NCI-H345 treated with DMSO at 0.1 percent for 48 hours (cell line): Measurements from ENCODE around the gene EXOC6B.
A peak's percentile ranks its signal among the peaks of the same experiment; 100 is the strongest.

Experiments
- DNase-seq: peaks from one replicate; lab custom pipeline; 2025; ENCODE audit not compliant: unreplicated experiment; lab: John Stamatoyannopoulos, UW

EXOC6B gene

DNA sequence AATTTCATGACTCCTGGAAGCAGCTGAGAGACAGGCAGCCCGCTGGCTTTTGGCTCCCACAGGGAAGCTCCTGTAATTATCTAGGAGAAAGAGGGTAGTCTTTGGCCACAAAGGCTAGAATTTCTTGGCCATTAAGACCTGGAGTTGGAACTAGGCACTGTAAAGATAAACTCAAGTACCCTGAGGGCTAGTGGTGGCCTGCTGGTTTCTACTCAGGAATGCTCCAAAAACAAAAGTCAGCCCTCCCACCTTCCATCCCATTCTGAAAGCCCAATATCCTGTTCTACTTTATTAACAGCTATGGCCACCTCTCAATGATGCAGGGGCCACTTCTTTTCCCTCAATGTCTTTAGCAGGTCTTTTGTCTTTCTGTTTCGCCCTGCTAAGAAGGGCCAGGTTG lies 644.2 kb downstream of the EXOC6B start:
- no peak for DNase-seq

DNA sequence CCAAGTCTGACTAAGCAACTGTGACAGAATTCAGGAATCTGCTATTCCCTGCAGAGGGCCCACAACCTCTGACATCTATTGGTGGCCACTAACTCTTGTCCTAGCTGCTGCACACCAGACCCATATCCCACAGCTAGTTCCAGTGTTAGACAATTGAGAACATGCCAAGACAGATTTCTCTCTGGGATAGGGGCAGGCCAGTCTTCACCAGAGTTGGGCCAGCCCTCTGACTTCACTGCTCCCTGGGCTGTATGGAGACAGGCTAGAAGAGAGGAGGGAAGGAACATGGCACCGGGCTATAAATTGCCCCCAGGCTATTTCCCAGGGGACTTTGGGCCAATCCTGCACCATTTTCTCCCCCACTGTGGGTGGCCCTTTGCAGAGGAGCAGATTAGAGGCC lies 645.5 kb downstream of the EXOC6B start:
- no peak for DNase-seq

DNA sequence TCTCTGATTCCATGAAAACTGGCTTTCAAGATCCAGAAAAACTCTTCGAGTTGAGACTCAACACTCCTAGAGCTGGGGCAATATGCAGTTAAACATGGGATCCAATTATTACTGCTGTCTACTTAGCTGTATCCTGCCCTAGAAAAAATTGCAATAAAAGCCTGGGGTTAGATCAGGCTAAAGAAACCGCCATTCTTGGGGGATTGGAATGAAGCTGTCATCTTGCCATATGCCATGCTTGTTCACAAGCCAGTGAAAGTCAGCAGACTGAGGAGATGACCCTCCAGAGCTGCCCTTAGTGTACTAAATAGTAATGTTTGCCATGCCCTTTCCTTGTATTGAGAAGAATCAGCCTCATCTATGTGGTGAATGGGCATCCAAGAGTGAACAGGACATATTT lies 647.3 kb downstream of the EXOC6B start:
- no peak for DNase-seq

- no peak for DNase-seq
These were observed 649.6 kb downstream of the EXOC6B start for GRCh38 chr2:72176281-72176680.

DNA sequence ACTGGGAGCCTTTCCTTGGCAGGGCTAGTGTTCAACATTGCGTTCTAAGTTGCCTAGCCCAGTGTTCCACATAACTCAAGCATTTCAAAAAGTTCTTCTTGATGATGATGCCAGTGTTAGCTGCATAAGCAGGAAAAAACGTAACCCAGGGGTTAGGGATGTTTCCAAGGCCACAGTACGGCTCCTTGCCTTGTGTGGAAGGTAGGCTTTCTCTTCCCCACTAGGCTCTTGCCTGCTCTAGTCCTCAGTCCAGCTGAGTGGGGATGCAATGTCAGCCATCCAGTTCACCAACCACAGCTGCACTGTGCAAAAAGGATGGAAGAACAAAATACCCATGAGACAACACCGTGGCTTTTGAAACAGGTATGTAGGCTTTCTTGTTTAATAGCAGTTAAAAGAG lies 650.2 kb downstream of the EXOC6B start:
- no peak for DNase-seq

DNA sequence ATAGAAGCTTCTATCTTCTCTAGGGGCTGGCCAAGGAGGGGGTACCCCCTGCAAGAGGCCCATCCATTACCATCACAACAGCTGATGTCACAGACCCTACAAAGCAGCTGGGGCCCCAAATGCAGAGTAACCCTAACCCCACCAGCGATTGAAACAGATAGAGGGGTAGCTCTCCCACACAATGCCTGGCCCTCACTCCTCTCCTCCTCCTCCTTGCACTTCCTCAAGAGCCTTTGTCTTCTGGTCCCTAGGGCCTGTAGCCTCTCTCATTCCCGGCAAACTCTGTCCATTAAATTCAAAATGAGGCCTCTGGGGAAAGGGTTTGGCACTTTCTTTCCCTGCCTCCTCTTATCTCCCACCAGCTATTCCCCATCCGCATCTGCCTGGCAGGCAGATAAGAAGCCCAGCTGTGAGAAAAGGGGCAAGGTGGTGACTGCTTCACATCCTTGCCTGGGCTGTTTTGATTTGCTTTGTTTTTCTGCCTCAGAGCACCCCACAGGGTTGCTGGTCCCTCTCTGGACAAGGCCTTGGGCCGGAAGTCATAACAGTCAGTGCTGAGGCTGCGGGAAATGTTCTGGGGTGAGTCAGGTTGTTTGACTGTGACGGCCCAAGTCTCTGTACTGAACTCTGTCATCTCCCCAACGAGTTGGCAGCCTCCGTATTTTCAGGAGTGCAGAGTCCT lies 652.1 kb downstream of the EXOC6B start:
- DNase-seq = no peak

GRCh38 chr2:72172478-72172877 lies 653.4 kb downstream of the EXOC6B start:
- DNase-seq = no peak

DNA sequence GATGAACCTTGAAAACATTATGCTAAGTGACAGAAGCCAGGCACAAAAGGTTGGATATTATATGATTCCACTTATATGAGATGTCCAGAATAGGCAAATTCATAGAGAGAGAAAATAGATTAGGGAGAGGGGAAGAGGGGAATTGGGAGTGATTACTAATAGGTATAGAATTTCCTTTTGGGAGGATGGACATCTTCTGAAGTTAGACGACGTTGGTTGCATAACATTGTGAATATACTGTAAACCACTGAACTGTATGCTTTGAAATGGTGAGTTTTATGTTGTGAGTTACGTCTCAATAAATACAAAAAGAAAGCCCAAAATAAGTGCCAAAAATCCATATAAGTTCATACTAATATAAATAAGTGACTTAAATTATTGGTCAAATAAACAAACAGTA lies 659.6 kb downstream of the EXOC6B start:
- DNase-seq = no peak

DNA sequence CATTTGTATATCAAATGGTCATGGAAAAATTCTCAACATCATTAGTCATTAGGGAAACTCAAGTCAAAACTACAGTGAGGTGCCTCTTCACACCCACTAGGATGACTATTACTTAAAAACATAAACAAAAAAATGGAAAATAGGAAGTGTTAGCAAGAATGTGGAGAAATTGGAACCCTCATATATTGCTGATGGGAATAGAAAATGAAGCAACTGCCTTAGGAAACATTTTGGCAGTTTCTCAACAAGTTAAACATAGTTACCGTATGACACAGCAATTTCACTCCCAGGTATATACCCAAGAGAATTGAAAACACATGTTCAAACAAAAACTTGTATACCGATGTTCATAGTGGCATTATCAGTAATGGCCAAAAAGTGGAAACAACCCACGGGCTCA lies 660.0 kb downstream of the EXOC6B start:
- DNase-seq = no peak

GRCh38 chr2:72162574-72162973 lies 663.3 kb downstream of the EXOC6B start:
- no peak for DNase-seq

- DNase-seq = no peak
These were observed 666.4 kb downstream of the EXOC6B start for GRCh38 chr2:72159211-72159993.

- no peak for DNase-seq
These were observed 667.7 kb downstream of the EXOC6B start for GRCh38 chr2:72157871-72158771.

- DNase-seq = no peak
These were observed 669.0 kb downstream of the EXOC6B start for GRCh38 chr2:72156872-72157271.

- DNase-seq = no peak
These were observed 670.1 kb downstream of the EXOC6B start for GRCh38 chr2:72155737-72156136.

GRCh38 chr2:72155151-72155550 lies 670.7 kb downstream of the EXOC6B start:
- DNase-seq = no peak

- DNase-seq = no peak
These were observed 671.4 kb downstream of the EXOC6B start for GRCh38 chr2:72154386-72154975.

- DNase-seq = no peak
These were observed 671.9 kb downstream of the EXOC6B start for GRCh38 chr2:72153924-72154323.

DNA sequence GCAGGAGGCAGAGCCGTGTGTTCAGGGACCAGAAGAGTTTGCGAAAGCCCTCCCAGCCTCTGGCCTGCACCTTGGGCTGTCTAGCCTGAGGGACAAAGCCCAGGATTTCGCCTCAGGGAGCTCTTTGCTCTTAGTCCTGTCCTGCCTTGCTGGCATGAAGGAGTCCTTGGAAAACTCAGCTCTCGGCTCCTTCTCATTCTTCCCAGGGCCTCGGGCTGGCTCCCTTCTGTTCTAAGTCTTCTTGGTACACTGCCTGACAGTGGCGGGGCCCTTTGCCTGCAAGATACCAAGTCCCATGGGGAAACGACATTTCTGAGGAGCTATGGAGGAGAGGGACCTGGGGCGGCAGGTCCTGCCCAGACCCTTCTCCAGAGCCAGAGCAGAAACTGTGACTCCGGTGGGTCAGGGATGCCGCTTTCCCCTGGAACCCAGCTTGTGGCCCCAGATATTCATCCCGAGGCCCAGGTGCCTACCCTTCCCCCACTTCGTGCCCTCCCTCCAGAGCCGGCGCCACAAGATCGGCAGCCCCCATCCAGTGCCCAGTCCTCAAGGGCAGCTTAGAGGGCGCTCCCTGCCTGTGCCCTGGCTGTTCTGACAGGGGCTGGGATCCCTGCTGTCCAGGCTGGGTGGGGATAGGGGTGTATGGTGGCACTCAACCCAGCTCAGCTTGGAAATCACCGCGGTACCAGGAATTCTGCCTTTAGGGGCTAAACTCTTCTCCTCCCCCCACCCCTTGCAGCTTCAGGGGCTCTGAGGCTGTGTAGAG lies 672.6 kb downstream of the EXOC6B start:
- DNase-seq = no peak

DNA sequence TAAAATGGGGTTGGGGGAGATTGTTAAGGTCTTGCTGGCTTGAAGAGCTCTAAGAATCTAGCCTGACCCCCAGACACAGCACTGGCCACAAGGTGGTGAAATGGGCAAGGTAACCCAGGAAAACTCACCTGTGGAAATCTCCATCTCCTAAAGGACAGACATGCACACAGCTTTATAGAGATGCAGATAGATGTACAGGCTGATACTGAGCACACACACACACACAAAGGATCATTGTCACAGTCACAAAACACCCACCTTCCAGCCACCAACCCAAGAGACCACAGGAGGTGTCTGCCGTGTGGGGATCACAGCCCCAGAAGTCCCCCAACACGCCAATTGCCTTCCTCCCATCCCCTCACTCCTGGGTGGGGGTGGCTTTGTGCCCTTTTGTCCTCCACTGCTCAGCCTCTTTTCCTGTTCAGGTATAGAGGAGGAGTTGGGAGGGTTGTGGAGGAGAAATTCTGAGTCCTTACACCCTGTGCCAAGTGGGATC lies 674.9 kb downstream of the EXOC6B start:
- DNase-seq = no peak

- peak; percentile 74 for DNase-seq
These were observed 675.5 kb downstream of the EXOC6B start for GRCh38 chr2:72150157-72150860.
